ENCODE data around the gene GRIK4.

The GRIK4 gene

GRCh38 chr11:120917559-120918239 is 406.2 kb downstream of the GRIK4 start:
- TF ChIP-seq CTCF (IDR thresholded peaks at IDR 0.05; ENCODE audit: insufficient read depth, low read depth, low read length, missing control alignments) = no peak
- no peak overlapping the region for H3K4me3 ChIP-seq (ENCODE audit: low read length)
- DNase-seq (ENCODE audit: low read depth) = no peak

- DNase-seq (ENCODE audit: low read depth) = no peak
- no peak for TF ChIP-seq CTCF (IDR thresholded peaks at IDR 0.05; ENCODE audit: insufficient read depth, low read depth, low read length, missing control alignments)
- H3K4me3 ChIP-seq (ENCODE audit: low read length) = no peak overlapping the region
These were observed 406.7 kb downstream of the GRIK4 start for GRCh38 chr11:120918257-120918656.

- no peak for DNase-seq (ENCODE audit: low read depth)
- no peak overlapping the region for H3K4me3 ChIP-seq (ENCODE audit: low read length)
- no peak for TF ChIP-seq CTCF (IDR thresholded peaks at IDR 0.05; ENCODE audit: insufficient read depth, low read depth, low read length, missing control alignments)
These were observed 407.5 kb downstream of the GRIK4 start for GRCh38 chr11:120919045-120919444.

GRCh38 chr11:120919566-120919965 is 408.0 kb downstream of the GRIK4 start:
- TF ChIP-seq CTCF (IDR thresholded peaks at IDR 0.05; ENCODE audit: insufficient read depth, low read depth, low read length, missing control alignments) = no peak
- no peak for DNase-seq (ENCODE audit: low read depth)
- H3K4me3 ChIP-seq (ENCODE audit: low read length) = no peak overlapping the region

GRCh38 chr11:120923866-120924508 is 412.4 kb downstream of the GRIK4 start:
- DNase-seq (ENCODE audit: low read depth) = no peak
- no peak overlapping the region for H3K4me3 ChIP-seq (ENCODE audit: low read length)
- TF ChIP-seq CTCF (IDR thresholded peaks at IDR 0.05; ENCODE audit: insufficient read depth, low read depth, low read length, missing control alignments) = no peak

GRCh38 chr11:120925944-120926343 is 414.4 kb downstream of the GRIK4 start:
- DNase-seq (ENCODE audit: low read depth) = no peak
- no peak overlapping the region for H3K4me3 ChIP-seq (ENCODE audit: low read length)
- TF ChIP-seq CTCF (IDR thresholded peaks at IDR 0.05; ENCODE audit: insufficient read depth, low read depth, low read length, missing control alignments) = no peak

- no peak overlapping the region for H3K4me3 ChIP-seq (ENCODE audit: low read length)
- no peak for TF ChIP-seq CTCF (IDR thresholded peaks at IDR 0.05; ENCODE audit: insufficient read depth, low read depth, low read length, missing control alignments)
- DNase-seq (ENCODE audit: low read depth) = no peak
These were observed 417.1 kb downstream of the GRIK4 start for GRCh38 chr11:120928627-120929026.
